GM18519 (cell line): ENCODE data around the gene MEX3A.
"Not testable (repeated sequence)": the region's sequence is repeated elsewhere in the genome, so short reads cannot be mapped to it uniquely, and the experiment has no call there.

Experiments used
- ATAC-seq: cut with Tn5 transposase; IDR thresholded peaks from one replicate; pipeline ENCODE4 v1.9.1; 2021; ENCODE audit warnings: mild to moderate bottlenecking, moderate library complexity; ENCODE audit not compliant: unreplicated experiment, low FRiP score

Gene MEX3A

DNA sequence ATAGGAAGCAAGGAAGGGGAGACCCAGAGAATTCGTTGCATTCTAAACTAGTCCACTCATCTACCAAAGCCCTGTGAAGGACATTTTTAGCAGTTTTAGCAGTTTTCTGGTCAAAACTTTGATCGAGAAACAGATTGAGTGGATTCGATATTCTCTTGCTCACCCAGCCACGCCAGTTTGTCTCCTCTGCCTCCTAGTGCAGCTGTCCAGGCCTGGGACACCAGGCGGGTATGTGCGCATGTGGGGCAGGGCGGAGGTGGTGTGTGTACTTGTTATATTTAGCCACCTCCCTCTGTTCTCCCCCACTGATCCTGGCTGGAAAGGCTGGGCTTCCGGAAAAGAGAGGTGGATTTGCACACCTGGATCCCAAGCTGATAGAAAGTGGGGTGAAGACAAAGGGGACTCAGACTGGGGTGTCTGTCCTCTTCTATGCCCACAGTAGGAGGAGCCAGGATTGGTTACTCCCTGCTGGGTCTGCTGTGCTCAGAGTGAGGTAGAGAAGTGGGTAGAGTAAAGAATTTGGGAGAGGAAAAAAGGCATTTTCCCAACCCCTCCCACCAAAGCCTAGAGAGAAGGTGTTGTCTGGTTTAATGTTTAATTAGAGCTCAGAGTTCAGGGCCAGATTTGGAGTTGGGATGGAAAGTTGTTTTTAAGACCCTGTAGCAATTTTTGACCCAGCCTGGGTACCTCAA, 36.1 kb upstream of the MEX3A start:
- no peak for ATAC-seq

DNA sequence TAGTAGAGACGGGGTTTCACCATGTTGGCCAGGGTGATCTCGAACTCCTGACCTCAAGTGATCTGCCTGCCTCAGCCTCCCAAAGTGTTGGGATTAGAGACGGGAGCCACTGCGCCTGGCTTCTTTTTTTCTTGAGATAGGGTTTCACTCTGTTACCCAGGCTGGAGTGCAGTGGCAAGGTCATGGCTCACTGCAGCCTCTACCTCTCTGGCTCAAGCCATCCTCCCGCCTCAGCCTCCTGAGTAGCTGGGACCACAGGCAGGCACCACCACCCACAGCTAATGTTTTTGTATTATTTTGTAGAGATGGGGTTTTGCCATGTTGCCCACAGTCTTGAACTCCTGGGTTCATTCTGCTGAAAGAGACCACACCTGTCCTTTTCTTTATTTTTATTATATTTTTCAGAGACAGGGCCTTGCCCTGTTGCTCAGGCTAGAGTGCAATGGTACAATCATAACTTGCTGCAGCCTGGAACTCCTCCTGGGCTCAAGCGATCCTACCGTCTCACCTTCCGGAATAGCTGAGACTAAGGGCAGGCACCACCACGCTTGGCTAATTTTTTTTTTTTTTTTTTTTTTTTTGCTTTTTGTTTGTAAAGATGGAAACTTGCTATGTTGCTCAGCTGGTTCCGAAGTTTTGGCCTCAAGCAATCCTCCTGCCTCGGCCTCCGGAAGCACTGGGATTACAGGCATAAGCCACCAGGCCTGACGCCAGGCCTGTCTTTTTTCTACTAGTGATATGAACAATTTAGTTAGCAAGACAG, 35.3 kb upstream of the MEX3A start:
- no peak for ATAC-seq

DNA sequence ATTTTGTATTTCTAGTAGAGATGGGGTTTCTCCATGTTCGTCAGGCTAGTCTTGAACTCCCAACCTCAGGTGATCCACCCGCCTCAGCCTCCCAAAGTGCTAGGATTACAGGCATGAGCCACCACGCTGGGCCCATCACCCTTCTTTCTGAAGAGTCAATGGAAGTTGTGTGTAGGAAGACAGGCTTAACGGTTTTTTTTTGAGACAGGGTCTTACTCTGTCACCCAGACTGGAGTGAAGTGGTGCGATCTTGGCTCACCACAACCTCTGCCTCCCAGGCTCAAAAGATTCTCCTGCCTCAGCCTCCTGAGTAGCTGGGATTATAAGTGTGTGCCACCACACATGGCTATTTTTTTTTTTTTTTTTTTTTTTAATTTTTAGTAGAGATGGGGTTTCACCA, 34.5 kb upstream of the MEX3A start:
- ATAC-seq: not testable (repeated sequence)

DNA sequence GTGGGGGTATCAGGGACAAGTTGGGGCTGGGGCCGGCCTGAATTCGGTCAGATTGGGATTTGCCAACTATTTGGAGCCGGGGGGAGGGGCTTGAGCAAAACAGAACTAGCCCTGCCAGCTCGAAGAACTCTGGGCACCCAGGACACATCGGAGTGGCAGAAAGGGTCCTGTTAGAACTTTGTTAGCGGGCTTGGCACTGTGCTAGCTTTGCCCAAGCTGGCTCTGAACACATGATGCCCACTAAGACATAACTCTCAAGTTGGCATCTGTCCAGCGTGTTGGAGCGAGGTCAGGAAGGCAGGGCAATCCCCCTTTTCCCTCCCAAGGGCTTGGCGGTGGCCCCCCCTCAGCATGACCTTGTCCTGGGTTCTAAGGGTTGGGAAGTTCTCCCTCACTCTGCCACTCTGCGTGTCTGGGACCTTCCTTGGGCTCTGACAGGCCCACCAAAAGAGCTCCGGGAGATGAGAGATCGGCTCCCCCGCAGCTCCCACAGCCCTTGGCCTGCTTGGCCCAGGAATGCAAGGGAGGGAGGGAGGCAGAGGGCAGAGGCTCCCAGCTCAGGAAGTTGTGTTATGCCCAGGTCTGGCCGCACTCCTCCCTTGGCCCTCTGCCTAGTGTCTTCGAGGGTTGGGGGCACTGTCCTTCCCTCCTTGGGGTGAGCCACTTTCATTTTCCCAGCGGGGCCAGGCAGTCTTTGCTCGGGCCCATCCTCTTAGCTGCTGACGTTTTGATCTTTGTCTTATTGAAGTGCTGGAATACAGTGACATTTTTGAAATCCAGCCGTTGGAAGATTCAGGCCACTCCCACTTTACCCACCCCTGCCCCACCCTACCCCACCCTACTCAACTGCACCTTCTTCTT, 33.5 kb upstream of the MEX3A start:
- ATAC-seq: no peak

DNA sequence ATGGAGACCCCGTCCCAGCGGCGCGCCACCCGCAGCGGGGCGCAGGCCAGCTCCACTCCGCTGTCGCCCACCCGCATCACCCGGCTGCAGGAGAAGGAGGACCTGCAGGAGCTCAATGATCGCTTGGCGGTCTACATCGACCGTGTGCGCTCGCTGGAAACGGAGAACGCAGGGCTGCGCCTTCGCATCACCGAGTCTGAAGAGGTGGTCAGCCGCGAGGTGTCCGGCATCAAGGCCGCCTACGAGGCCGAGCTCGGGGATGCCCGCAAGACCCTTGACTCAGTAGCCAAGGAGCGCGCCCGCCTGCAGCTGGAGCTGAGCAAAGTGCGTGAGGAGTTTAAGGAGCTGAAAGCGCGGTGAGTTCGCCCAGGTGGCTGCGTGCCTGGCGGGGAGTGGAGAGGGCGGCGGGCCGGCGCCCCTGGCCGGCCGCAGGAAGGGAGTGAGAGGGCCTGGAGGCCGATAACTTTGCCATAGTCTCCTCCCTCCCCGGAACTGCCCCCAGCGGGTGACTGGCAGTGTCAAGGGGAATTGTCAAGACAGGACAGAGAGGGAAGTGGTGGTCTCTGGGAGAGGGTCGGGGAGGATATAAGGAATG, 32.8 kb upstream of the MEX3A start:
- ATAC-seq: no peak

DNA sequence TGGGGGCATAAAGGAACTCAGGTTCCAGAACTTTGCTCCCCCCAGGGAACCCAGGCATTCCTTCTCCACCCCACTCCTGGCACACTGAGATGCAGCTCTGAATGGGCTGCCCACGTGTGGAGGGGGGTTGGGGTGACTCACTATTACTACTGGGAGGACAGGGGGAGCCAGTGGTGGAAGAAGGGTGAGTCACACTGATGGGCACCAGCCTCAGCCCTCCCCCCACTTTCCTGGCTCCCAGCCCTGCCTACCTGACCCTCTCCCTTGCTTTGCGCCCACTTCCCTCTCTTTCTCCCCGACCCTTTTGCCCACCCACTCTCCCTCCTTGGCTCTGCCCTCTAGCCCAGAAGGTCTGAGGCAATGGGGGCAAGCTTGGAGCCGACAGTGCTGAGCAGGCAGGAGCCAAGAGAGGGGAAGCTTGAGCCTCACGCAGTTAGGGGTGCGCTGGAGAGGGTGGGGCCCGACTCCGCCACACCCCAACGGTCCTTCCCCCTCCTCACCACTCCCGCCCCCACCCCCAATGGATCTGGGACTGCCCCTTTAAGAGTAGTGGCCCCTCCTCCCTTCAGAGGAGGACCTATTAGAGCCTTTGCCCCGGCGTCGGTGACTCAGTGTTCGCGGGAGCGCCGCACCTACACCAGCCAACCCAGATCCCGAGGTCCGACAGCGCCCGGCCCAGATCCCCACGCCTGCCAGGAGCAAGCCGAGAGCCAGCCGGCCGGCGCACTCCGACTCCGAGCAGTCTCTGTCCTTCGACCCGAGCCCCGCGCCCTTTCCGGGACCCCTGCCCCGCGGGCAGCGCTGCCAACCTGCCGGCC, 32.0 kb upstream of the MEX3A start, which contains the start of gene LMNA:
Gene LMNA, plus strand, starts transcription at position 611 of the 818 bp plus-strand sequence. CDS start 208 bp downstream, outside the sequence.
- no peak for ATAC-seq

DNA sequence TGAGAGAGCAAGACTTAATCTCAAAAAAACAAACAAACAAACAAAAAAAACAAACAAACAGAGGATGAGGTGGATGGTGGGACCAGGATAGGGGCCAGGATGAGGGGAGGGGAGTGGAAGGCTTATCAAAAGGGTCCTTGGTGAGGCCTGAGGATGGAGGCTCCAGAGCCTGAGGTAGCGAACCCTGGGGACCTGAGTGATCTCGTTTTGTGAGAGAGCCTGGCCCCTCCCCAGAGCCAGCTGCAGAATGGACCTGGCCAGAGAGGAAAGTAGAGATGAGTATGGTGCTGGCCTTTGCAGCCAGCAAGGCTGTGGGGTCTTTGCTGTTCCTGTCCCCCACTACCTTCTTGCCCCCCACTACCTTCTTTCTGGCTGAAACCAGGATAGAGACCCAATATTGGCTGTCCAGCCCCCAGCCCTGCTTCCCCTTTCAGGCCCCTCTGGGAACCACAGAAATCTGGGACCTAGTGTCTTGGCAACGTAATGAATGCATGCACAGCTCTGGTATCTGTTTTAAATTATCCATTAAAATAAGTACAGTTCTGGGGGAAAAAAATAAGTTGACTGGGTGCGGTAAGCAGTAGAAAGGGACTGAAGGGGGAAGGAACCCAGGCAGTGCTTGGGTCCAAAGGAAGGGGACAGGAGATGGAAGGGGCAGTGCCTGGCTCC, 31.2 kb upstream of the MEX3A start:
- ATAC-seq: no peak

DNA sequence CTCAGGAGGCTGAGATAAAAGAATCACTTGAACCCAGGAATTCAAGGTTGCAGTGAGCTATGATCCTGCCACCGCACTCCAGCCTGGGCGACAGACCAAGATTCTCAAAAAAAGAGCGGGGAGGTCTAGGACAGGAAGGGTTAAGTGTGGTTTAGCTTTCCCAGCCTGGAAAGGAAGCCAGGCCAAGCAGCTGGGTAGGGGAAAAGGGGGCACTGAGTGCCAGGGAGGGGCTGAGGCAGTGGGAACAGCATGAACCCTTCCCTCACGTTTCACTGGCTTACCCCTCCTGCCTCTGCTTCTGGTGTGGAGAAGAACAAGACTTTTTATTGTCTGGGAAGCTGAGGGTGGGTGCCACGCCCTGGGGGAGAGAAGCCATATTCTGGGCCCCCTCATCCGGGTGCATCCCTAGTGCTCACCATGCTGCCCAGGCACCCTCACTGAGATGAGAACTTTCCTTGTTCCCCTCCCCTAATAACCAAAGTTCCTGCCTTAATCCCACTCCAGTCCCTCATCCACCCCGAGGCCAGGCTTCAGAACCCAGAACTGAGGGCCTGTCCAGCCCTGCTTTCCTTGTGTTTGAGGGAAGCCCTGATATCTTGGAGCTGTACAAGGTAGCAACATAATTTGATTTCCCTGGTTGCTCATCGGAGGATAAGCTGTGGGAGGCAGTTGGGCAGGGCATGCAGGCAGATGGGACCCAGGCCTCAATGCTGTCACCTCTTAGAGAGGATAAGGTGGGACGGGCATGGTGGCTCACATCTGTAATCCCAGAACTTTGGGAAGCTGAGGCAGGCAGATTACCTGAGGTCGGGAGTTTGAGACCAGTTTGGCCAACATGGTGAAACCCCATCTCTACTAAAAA, 30.2 kb upstream of the MEX3A start:
- ATAC-seq: no peak

DNA sequence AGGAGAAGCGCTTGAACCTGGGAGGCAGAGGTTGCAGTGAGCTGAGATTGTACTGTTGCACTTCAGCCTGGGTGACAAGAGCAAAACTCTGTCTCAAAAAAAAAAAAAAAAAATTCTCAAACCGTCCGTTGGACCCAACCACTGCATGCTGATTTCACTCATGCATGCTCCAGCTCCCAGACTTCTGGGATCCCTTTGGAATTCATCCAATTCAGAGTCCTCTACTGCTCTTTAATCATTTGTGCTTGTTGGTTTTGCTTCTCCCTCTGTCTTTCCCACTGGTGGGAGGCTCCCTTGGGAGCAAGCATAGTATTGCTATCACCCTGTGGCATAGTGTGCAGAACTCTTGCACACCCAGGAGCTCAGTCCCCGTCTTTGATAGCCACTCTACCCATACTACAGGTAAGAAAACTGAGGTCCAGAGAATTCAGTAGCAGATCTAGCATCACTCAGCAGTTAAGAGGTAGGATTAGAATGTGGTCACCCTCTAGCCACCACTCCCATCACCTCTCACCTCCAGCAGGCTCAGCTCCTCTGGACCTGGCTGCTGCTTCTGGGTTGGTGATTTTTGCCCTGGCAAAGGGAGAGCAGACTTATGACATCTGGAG, 29.2 kb upstream of the MEX3A start:
- no peak for ATAC-seq

DNA sequence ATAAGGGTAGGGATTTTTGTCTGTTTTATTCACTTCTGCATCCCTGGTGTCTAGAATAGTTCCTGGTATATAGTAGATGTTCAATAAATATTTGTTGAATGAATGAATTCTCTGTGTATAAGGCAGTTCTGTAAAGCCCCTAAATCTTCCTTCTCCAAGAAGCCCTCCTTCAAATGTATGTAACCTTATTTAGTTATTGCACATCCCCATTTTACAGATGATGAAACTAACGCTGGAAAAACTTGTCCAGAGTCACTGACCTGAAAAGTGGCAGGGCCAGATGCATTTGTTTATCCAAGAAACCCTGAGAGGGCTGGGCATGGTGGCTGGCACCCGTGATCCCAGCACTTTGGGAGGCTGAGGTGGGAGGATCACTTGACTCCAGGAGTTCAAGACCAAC, 28.0 kb upstream of the MEX3A start:
- no peak for ATAC-seq

DNA sequence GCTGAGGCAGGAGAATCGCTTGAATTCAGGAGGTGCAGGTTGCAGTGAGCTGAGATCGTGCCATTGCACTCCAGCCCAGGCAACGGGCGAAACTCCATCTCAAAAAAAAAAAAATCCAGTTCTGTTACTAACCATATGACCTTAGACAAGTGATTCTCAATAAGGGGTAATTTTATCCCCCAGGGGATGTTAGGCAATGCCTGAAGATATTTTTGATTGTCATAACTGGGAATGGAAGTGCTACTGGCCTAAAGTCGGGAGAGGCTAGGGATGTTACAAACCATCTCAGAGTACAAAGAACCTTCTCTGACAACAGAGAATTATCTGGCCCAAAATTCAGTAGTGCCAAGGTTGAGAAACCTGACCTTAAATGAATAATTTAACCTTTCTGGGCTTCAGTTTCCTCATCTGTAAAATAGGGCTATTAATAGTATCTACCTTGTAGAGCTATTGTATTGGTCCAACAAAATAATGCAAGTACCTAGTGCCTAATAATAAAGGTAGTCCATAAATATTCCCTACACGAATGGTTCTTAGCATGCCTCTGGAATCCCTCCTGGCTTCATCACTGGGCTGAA, 26.5 kb upstream of the MEX3A start:
- ATAC-seq: no peak

DNA sequence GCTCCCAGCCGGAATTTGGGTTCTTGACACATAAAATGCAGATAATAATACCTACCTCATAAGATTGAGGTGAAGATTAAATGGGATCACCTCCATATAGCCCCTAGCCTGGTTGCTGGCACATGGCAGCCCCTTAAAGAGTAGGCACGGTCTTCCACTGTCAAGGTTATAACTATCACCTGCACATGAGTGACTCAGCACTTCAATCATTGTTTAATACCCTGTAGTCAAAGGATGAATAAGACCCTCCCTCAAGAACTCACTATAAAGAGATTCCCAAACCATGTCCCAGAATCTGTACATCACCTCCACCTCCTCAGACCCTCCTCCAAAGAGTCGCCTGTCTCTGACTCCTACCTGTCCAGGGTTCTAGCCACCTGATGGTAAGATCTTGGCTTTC, 25.8 kb upstream of the MEX3A start:
- no peak for ATAC-seq

DNA sequence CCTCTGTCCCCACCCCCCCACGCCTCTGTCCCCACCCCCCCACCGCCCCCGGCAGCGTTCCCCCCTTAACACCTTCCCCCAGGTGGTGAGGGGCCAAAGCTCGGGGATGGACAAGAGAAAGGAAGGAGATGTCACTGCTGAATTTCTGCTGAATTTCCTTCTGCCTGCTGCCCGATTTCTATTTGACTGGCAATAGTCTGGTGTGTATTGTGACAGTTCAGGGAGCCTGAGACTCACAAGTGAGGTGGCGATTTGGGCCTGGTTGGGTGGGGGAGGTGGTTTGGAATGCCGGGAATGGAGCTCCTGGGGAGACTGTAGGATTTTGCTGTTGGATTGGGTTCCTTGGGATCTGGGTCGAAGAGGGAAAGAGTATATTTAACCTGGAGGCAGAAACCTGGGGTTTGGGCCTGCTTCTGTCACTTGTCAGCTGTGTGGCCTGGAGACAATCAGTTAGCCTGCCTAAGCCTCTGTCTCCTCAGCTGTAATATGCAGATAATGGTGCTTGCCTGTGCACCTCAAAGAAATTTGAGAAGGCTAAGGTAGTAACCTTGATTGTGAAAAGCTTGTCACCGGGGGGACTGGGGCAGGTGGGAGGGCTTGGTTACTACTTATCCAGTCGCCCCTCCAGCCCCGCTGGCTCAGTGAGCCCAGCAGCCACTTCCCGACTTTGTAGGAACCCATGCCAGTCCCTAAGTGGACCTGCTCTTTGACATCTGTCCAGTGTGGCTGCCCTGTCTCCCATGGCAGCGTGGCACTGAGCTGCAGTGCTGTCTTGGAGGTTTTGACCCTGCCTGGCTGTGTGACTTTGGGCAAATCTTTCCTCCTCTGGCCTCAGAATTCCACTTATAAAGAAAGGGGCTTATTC, 24.6 kb upstream of the MEX3A start:
- ATAC-seq: no peak

DNA sequence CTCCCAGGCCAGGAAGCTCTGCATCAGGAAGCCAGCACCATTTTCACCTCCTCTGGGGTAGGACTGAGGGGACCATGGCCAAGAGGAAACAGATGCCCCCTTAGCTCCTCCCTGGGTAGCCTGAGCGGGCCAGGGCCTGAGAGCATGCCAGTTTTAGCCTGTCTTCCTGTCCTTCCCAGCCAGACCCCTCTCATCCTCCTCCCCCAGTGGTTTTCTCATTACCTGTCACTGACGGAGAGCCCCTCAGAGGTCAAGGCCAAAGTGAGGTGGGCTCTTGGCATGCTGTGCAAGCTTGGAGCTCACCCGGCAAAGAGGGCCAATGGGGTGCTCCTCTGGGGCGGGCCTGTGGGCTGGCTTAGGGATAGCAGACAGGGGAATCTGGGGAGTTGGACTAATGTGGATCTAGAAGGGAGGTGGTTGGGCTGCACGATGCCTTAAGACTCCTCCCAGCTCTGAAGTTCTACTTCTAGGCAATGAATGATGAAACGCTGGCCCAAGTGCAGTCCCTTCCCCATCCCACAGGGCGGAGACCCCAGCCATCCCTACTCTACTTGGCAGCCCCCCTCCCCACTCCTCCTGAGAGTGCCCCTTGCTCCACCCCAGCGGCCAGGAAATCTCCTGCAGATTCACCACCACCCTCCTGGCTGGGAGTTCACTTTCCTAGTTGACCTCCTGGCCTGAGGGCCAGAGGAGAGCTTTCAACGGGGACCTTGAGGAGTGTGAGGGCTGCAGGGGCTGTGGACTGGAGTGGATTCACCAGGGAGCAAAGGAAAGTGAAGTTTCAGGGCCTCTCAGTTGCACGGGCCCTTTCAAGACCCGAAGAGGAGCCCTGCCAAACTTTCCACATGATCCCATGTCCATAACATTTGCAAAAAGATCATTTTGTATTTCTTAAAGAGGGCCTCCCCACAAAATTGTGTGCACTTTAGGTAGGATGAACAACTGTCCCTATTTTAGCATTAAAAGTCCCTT, 22.9 kb upstream of the MEX3A start:
- ATAC-seq: no peak

DNA sequence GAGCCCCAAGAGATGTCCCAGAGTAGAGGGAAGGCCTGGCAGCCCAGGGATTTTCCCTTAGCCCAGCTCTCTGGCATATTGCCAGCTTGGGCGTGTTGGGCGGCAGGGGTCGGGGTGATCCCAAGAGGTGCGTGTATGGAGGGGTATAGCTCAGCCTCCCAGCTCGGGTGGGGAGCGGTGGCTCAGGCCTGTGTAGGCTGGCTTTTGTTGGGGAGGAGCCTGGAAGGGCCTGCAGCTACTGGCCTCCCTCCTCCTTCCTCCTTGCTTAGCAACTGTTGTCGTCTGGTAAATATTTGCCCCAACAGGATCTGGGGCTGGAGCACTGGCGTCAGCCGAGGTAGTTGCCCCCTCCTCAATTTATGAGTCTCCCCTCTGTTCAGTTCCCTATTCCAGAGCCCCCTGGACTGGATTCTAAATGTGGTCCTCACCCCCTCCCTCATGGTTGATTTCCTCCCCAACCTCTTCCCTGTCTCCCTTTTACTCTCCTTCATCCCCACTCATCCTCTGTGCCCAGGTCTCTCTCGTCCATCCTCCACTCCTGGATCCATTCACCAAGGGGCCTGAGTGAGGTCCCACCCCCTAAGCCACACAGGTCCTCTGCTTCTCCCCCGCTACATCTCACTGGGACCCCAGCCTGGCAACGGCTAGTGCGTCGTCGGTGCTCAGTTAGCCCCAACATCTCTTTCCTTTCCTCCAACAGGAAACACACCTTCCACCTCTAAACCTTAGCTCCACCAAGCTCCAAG, 22.0 kb upstream of the MEX3A start:
- no peak for ATAC-seq
